Measurements from ENCODE around the gene ISG20L2. TPM values are rescaled to one million over a fixed set of nuclear protein-coding genes. Genes with fewer than 3 reads are reported as not detected.

ISG20L2 gene
- total RNA-seq, 1 donor from 2014 or later, result 6.3 TPM

DNA sequence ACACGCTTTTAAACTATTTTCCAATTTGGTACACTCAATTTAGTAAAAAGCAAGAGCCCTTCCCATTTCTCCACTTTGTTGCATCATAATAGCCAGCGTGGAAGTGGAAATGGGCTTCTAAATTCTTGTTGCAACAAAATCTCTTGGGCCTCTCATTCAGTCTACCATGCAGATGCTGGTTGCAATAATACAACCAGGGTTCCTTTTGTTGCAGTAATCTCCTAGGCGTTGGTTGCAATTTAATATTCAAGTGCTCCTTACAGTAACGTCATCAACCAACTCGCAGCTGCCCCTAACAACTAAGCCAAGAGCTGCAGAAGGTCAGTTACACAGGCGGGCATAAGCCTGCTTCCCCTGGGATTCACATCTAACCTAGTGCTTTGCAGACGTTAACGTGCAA lies 25.7 kb upstream of the ISG20L2 start:
- DNase-seq (ENCODE audit: low read depth in 2 of 2), result no peak

DNA sequence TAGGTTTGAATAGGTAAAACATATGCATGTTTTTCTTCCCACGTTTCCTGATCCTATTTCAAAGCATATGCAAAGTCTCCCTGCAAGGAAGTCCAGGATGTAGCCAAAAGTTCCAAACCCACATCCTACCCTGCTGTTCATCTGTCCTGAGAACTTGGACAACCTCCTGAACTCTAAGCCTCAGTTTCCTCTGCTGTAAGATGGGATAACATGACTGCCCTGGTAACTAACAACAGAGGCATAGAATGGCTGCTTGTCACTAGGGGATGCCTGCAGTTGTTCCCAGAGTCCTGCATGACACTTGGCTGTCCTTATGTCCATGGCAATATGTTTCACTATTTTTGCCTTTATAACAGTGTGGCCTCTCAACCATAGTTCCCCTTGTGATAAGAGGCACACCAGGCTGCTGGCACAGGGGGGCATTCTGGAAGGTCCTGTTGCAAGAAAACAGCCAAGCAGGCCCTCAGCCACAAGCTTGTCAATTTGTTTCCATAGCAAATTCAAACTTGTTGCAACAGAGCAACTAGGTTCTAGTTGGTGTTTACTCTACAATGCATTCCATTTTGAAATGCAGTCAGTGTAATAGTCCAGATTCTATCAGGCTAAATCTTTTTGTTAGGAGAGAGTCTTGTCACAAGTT lies 24.4 kb upstream of the ISG20L2 start:
- peak; percentile 13 to 41 for DNase-seq (ENCODE audit: low read depth in 2 of 2)

DNA sequence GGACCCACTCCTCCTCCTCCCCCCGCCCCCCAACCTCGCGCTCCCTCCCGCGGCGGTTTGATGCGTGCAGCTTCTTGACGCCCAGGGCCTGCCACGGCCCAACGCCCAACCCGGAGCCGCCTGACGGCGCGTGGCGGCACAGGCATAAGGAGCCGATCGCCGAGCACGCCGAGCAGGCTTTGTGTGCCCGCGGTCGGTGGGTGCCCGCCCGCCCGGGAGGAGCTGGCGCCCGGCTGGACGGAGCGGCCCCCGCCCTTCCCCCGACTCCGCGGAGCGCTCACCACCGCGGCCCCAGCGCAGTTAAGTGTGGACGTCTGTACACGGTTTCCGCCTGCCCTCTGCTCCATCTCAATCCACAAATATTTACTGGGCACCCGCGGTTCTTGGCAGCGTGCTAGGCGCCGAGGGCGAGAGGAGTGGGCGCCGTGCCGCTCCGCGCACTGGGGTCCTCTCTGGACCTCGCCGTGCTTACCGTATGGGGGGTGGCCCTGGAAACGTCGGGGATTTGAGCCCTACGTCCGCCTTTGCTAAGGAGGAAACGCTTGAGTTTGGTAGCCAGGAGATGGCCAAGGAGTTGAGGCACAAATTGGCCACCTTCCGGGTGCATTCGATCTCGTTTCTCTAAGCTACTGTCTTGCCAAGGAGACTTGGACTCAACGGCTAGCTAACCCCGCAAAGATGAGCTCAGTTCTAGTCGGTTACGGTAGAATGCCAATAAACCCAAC lies 23.4 kb upstream of the ISG20L2 start:
- DNase-seq (ENCODE audit: low read depth in 2 of 2), result peak; percentile 97 to 98

DNA sequence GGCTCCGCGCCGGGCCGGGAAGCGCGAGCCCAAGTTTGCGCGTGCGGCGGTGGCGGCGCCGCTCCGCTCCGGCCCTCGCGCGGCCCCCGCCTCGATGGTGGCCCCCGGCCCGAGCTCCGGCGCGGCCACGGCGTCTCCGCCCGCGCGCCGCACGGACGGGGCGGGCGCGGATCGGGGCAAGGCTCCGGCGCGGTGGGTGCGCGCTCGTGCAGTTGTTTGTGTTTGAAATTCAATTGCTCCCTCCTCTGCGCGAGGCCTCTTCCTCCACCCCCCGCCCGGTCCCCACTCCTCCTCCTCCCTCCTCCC lies 22.8 kb upstream of the ISG20L2 start, which contains the start of gene HDGF:
TSS of gene HDGF (minus strand) at position 225 of the 306 bp plus-strand sequence. CDS start 246 bp downstream, outside the sequence.
- no peak for DNase-seq (ENCODE audit: low read depth in 2 of 2)

DNA sequence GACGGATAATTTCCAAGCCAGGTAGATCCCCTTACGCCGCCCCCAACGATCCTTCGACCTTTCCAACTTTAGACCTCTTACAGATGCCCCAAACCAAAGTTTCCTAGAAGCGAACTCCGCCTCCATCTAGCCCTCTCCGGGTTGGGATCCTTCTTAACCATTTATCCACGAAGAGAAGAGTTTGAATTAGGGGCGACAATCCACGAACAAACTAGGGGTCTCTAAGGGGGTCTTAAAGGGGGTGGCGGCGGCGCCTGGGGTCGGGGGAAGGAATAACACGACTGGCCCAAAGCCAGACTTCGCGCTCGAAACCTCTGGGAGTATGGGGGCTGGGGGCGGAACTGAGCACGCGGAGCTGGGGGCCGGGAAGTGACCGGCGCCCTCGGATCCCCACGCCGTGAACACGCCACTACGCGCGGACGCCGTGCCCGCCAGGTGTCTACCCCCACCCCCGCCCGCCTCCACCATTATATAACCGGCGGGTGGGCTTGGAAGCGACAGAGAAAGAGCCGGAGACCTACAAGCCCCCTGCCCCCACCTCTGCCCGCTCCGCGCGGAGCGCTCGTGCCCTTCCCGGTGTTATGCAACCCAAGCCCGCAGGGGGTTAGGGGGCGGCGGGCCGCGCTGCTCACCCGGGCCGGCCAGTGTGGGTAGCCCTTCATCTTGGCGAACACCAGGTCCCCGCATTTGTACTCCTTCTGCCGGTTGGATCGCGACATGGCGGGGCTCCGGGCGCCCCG lies 22.3 kb upstream of the ISG20L2 start:
- DNase-seq (ENCODE audit: low read depth in 2 of 2), result peak; percentile 43 to 56

DNA sequence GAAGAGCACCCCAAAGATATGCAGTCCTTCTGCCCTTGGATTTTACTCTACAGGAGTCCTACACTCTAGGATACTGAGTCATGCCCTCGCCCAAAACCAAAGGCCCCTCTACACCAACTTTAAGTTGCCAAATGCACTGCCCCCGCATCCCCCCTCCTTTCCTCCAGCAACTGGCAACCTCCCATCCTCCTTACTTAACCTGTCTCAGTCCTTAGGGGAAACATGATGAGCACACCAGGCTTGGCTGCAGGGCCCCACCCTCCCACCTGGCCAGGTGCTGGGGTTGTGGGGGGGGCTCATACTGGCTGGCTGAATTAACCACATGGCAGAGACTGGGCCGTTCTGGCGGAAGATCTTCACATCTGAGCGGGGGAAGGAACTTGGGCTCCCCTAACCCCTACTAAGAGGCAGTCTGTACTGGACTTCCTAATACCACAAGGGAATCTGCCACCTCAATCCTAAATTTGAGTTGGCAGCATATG lies 21.7 kb upstream of the ISG20L2 start:
- DNase-seq (ENCODE audit: low read depth in 2 of 2), result peak; percentile 9 to 10

DNA sequence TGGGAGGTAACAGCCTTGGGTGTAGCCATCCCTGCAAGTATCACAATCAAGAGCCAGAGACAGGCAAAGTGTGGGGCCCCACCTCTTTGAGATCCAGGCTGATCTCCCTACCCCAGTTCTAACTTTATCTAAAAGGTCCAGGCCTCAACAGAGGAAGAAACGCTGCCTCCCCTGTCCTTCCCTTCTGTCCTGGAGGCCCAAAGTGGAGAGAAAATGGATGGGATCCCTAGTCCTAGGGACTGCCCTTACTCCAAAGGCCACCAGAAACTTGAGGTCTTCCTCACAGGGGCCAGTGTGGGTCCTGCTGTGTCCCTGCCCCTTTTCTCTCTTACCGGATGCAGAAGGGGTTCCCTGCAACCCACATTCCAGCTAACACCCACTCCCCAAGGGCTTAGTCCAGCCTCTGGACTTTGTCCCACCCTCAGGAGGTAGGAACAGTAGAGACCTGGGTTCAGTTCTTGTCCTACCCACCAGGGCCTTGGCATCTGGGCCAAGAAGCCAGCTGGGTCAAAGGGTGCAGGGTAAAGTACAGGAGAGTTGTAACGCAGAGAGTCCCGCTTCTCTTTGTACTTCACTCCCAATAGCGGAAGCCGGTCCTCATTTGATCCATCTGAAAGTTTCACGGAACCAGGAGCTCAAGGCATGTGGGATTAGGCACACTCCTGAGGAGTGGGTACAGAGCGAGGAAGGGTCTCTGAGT lies 21.0 kb upstream of the ISG20L2 start:
- peak in 1 of 2 donors; percentile 9 for DNase-seq (ENCODE audit: low read depth in 2 of 2)

DNA sequence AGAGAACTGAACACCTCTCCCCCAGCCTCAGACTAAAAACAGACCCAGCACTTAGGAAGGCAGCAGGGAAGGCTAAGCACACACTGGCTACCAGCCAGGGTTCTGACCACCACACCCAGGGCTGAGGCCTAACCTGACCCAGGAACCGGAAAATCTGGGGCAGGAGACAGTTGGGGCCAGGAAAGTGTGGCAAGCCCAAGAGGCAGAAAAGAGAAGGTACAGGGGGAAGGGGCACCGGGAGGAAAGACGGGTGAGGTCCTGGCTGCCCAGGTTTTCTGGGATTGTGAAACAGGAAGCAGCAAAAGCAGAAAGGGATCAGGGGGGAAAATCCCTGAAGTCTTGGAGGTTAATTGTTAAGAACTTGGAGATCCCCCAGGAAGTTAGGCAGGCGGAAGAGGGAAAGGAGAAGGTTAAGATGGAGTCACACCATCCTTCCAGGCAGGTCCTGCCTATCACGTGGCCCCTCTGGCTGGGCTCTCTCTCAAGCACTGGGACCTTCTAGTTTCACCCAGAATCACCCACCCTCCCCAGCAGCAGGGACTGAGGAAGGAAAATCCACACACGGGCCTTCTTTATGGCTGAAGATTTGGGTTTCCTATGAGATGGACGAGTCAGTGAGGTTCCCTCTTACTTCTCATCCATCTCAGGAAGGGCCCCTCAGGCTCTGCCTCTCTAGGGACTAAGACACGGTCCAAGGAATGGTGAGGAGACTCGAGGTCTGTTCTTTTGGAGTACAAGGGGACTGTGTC lies 20.3 kb upstream of the ISG20L2 start:
- peak; percentile 50 to 79 for DNase-seq (ENCODE audit: low read depth in 2 of 2)

DNA sequence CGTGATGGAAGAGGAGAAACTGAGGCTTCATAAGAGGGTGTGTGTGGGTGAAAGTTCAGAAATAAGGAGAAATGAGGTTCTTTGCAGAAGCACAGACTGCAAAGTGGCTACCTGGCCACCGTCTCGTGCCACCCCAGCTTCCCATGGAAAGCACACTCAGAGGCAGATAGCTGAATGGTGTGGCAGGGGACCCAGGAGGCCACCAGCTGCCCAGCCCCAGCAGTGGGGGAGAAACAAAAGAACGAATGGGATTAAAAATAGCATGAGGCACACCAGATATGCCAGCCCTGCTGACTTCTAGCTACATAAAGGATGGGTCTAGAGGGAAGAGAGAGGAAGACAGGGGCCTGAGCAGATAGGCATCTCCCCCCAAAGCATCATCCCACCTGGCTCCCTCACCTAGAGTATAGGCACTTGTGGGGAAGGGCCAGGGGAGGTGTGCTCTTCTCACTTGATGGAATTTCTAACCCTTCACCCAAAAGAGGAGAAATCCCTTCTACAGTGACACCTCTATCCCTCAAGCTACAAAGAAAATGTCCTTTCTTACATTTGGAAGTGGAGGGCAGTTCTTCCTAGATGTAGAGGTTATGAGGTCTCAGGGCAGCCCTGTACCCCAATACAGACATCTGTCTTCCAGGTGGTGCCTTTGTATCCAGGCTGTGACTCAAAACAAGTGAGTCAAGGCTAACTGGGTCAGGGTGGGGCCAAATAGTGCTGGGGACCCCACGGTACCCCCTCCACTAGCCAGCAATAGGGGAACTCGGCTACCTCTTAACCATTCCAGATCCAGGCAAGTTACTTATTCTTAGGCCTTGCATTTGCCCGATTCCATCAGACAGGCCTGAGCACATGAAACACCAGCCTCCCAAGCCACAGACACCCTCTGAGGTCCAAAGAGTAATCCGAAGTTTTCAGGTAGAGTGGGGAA lies 19.4 kb upstream of the ISG20L2 start:
- DNase-seq (ENCODE audit: low read depth in 2 of 2), result peak; percentile 9 to 36

DNA sequence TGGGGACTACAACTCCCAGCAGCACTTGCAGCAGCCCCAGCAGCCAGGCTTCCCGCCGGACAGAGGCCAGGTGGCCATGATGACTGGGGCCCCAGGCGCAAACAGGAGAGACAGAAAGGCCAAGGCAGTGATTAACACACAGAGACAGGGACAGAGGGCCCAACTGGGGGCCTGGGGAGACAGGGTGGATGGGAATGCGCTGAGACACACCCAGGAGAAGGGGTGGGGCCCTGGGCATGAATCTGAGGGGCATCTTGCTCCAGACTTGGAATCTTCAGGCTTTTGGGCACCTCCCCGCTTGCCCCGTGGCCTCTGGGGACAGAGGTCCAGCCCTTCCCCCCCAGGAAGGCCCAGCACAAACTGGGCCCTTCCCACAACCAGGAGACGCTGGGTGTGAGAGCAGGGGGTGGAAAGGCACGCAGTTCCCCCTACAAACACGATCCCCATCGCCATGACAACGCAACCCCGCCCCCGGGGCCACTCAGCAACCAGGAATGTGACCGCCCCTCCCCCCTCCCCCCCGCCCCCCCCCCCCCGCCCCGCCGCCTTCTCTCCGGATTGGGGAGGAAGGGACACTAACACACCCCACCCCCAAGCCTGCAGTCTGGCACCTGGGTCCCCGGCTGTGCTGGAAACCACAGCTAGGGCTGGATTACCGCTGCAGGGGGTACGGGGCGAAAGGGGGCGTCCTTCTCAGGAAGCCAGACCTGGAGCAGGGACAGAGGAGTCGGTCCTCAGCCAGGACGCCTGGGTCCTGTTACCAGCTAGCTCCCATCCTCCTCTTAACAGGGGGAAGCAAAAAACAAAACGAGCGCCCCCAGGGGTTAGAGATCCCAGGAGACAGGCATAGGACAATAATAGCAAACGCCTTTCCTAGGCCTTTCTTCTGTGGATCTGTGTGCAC lies 18.4 kb upstream of the ISG20L2 start:
- DNase-seq (ENCODE audit: low read depth in 2 of 2), result peak; percentile 95 to 97

DNA sequence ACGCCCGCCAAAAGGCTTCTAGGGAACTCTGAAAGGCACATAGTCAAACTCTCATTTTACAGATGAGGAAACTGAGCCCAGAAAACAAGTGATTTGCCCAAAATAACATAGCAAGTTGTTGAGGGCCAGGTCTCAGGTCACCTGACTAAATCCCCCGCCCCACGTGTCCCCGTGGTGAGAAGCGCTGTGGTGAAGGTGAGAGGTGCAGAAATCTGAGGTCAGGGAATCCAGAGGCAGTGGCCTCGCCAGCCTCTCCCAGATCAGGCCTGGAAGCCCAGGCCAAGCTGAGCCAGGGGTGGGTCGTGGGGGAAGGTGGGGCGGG lies 17.8 kb upstream of the ISG20L2 start:
- no peak for DNase-seq (ENCODE audit: low read depth in 2 of 2)

DNA sequence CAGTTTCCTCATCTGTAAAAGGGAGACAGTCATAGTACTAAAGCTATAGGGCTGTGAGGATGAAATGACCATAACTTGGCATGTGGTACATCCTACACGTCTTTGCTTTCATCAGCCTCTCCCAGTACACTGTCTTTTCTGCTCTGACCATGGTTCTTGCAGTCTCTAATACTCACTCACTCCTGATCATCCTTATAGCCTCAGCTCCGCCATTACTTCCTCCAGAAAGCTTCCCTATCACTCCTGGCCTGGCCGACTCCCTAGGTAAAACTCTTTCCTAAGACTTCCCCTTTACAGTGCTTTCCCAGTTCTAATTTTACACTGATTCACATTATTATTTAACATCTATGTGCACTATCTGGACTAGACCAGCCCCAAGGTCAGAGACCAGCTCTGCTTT lies 17.3 kb upstream of the ISG20L2 start:
- DNase-seq (ENCODE audit: low read depth in 2 of 2), result no peak

DNA sequence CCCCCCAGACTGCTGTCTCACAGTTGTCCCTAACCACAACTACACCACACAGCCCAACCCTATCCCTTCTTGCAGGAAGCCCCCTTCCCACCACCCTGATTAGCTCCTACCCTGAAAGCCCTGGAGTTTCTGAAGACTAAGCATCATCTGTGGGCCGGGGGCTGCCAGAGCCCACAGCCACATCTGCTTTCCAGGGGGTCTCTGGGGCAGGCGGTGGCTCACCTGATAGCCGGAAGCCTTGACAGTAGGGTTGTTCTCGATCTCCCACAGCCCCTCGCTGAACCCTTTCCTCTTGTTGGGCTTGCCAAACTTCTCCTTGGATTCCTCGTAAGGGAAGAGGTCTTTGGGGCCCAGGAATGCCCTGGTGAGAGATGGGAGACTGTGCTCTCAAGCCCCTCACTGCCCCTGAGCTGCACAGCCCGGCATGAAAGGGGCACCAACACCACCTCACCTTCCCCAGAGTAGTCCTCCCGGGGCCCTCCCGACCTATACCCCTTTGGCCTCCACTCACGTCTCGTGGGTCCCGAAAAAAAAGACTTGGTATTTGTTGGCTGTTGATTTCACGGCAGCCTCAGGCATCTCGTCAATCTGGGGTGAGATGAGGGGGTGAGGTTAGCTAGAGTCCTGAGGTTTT lies 16.3 kb upstream of the ISG20L2 start:
- no peak for DNase-seq (ENCODE audit: low read depth in 2 of 2)

DNA sequence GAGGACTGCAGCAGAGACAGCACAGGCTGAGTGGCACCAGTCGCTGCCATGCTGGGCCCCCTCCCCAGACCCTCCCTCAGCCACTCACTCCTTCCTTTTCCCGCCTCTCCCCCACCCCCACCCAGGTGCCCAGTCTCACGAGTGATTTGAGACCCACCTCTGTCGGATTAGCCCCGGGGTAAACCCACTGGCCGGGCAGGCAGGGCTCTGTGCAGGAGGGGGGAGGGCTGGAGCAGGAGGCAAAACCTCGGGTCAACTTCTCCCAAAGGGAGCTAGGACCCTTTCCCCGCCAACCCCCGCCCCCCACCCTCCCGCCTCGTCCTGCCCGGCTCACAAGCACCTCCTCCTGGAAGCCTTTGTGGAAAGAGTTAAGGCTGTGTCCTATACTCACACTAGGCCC lies 15.8 kb upstream of the ISG20L2 start:
- DNase-seq (ENCODE audit: low read depth in 2 of 2), result no peak

DNA sequence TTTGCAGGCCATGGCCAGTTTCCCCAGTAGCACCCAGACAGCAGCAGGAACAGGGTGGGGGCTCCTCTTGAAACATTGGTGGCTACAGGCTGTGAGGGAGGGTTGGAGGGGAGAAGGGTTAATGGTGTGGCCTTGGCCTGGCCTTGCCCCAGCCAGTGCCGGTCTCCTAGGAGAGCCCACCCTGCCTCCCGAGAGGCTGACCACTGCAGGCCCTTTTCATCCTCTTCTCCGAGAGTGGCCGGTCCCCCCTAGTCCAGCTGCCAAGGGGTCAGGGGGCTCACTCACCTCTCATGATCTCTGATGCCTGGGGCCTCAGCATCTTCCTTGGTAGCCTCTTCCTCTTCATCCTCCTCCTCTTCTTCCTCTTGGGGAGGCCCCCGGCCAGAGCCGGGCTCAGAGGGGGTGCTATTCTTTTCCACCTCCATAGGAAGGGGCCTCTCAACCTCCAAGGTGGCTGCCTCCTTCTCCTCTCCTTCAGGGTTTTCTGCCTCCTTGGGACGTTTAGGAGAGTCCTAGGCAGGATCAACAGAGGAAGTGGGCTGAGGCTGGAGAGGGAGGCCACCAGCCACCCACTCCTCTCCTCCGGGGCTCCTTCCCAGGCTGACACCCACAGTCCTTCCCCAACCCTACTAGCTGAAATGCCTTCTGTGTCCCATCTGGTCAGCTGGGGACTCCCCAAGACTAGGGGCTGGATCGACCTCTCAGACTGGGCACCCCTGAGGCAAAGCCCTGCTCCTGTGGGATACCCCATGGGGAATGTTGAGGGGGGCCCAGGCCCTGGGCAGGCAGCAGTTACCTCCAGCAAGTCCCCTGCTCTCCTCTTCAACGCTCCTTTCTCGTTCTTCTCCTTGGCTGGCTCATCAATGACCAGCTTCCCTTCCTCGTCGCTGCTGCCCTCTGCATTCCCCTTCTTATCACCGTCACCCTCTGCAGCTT lies 15.1 kb upstream of the ISG20L2 start:
- DNase-seq (ENCODE audit: low read depth in 2 of 2), result no peak

DNA sequence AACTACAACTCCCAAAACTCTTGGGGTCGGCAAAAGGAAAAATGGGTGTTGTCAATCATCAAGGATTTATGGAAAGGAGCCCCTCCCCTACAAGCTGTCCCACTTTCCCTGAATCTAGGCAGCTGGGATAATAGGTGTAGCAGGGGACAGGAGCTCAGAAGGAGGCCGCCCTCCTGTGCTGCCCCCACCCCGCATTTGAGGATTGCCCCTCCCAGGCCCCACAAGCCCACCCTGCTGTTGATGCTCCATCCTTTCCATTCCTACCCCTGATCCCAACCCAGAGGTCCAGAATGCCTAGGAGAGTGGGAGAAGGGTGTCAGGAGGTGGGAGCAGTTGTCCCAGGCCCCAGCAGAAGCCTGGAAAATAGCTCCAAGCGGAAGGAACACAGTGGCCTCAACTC lies 14.2 kb upstream of the ISG20L2 start:
- DNase-seq (ENCODE audit: low read depth in 2 of 2), result no peak

DNA sequence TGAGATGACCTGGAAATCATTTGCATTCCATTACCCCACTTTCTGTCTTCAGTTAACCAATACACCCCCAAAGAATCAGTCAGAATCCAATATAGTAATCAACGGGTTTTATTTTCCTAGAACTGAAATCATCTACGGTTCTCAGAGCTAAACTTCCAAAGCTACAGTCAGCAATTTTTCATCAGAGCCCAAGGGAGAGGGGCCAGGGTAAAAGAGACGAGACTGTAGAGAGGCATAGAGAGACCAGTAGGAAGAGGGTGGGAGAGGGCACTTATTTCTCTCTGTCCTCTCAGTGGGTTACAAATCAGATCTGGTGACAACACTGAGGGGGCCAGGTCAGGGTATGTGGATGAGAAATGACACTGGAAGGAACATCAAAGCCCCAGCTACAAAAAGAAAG lies 13.5 kb upstream of the ISG20L2 start:
- DNase-seq (ENCODE audit: low read depth in 2 of 2), result no peak
